Posterior cingulate gyrus (tissue), 11 donors: ENCODE results near the gene TCIRG1.

Experiments
- DNase-seq, 10 donors: peaks; one replicate each; pipeline versions ENCODE4 v3.0.0 to v3.0.0-alpha.2; 2020 to 2021; ENCODE audit warnings: mixed read lengths in 3 of 10
- intact Hi-C: fragments of 100-400 bp; cut with DNase I; formaldehyde crosslinking; loops from one replicate; pipeline ENCODE4 v1.15.1; 2023

TCIRG1 gene

DNA sequence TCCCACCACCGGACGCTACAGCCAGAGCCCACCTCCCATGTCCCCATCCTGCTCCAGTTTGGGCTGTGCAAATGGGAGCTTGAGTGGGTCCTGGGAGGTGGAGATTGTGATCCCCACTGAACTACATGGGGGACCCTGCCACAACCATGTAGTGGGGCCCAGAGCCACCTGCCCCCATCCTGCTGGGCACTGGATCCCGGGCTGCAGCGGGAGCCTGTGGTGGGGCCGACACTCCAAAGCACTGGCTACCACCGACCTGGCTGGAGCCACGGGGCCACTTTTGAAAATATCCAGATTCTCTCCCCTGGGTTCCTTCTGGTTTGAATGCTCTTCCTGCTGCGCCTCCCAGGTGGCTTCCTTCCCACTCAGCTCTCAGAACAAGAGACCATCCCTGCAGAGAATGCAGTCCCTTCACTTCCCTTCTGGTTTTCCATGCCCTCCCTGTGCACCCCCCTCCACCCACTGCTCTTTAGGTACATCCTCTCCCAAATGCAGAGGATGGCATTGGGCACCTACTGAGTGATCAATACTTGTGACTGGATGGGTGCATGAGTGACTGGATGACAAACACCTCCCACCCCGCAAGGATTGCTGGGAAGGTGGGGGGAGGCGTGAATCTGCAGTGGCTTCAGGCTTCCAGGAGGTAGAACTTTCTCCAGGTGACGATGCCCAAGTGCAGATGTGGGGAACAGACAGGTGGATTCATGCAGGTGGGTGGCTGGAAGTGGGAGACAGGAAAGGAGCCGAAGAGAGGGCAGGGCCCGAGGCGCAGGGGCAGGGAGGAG lies 34.1 kb upstream of the TCIRG1 start:
- intact Hi-C loops, result no loop called here

DNA sequence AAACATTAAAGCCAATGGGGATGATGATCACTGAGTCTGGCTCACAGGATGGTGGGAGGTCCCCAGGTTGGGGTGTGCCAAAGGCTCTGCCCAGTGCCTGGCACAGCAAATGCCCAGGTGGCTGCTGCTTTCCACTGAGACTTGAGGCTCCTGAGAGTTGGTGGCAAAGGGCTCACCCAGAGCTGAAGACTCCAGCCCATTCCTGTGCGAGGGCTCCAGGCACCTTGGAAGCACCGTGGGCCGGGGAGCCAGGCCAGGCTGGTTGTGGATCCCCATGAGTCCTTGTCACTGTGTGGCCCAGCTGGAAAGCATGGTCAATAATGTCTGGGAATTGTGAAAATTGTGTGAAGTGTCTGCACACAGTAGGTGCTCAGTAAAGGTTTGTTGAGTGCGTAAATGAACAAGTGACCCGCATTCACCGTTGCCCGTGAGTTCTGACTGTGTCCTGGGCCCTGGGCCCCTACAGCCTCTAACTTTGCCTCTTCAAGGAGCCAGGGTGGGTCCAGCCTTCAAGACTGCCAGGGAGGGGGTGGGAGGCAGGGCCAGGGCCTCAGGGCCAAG lies 32.1 kb upstream of the TCIRG1 start:
- peak in 3 of 10 donors; percentile 27 to 76 (median 43) for DNase-seq
- intact Hi-C loops, result no loop called here

More for the DNA sequence above, 34.1 kb upstream of the TCIRG1 start:
- DNase-seq, result peak in 3 of 10 donors; percentile 72 to 86 (median 75)

DNA sequence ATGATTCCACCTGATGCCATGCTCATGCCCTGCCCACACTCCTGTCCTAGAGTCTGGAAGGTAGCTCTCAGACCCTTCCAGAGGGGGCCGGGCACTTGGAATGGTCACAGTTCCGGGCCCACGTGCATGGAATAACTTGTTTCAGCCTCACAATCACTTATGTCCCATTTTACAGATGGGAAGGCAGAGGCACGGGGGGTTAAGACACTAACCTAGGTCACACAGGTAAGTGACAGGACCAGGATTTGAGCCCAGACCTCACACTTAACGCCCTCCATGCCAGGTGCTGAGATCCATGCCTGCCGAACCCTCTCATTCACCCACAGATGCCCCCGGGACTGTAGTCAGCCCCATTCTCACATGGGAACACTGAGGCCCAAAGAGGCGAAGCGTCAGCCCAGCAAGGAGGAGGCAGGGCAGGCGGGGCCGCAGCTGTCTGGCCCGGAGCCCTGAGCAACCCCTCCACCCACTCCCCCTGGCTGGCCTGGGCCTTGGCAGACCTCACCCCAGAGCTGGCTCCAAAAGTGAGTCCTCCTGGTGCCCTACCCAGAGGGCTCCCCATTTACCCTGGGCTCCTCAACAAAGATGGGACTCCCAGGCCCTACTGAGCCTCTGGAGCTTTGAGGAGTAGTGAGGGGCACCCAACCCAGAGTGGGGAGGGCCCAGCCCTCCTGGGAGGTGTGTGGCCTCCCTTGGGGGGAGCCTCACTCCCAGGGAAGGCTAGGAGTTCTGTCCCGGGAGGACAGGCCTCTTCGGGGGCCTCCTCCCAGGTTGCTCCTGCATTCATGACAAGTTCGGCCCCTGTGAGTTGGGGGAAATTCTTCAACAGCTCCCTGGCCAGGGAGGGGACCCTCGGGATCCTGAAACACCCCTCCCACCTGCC lies 31.1 kb upstream of the TCIRG1 start:
- peak in 2 of 10 donors; percentile 52 to 56 for DNase-seq
- intact Hi-C loops, result no loop called here

DNA sequence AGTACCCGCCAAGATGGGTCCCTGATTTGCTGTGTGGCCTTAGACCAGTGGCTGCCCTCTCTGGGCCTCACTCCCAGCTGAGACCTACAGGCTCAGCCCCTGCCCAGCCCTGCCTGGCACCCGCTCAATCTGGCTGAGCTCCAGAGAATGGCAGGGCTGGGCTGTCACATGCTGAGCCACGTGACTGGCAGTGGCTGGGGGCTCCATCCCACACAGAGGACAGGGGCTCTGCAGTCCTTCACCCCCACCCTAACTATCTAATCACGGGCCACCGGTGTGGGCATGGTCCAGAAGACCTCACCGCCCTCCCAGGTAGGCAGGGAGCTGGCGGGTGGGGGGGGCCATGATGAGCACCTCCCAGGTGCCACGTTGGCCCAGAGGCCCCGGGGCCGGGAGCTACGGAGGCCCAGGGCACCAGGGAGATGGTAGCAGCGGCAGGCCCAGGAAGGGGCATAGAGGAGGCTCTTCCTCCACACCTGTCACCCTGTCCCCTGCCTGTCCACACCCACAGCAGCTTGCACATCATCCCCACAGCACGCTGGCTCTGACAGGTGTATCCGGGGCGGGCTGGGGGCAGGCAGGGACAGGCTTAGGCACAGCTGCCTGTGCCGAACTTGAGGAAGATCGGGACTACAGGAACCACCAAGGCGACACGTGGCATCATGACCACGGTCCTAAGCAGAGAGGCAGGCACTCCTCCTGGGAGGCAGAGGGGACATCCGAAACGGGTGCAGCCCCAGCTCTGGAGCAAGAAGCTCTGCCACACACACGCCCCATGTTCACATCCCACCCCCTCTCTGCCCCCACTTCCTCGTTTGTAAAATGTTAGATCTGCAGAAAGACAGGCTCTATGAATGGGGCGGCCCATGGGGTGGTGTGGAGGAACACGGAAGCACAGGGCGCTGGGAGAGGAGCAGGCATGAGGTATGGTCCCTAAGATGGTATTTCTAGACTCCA lies 30.2 kb upstream of the TCIRG1 start:
- DNase-seq, result peak in 1 of 10 donors; percentile 65
- intact Hi-C loops, result no loop called here

DNA sequence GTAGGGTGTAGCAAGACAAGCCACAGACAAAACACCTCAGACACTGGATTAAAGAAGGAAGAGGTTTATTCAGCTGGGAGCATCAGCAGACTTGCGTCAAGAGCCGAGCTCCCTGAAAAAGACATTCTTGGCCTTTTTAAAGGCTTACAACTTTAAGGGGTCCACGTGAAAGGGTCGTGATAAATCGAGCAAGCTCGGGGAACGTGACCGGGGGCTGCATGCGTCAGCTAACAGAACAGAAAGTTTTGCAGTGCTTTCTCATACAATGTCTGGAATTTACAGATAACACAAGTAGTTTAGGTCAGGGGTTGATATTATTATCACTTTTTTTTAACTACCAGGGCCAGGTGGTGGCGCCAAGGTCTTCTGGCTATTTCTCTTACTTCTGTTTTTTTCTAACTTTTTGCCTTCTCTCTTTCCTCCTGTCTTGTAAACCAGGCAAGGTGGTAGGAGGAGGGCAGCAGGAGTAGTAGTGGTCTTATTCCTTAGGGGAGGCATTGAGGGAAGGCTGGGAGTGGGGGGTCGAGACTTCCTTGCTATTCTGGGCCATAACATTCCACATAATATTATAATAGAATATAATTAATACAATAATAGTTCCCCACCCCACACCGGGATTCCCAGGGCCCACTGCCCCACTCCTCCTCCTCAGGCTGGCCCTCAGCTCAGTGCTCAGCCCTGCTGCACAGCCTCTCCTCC lies 29.3 kb upstream of the TCIRG1 start:
- DNase-seq, result no peak
- intact Hi-C loops, result no loop called here

DNA sequence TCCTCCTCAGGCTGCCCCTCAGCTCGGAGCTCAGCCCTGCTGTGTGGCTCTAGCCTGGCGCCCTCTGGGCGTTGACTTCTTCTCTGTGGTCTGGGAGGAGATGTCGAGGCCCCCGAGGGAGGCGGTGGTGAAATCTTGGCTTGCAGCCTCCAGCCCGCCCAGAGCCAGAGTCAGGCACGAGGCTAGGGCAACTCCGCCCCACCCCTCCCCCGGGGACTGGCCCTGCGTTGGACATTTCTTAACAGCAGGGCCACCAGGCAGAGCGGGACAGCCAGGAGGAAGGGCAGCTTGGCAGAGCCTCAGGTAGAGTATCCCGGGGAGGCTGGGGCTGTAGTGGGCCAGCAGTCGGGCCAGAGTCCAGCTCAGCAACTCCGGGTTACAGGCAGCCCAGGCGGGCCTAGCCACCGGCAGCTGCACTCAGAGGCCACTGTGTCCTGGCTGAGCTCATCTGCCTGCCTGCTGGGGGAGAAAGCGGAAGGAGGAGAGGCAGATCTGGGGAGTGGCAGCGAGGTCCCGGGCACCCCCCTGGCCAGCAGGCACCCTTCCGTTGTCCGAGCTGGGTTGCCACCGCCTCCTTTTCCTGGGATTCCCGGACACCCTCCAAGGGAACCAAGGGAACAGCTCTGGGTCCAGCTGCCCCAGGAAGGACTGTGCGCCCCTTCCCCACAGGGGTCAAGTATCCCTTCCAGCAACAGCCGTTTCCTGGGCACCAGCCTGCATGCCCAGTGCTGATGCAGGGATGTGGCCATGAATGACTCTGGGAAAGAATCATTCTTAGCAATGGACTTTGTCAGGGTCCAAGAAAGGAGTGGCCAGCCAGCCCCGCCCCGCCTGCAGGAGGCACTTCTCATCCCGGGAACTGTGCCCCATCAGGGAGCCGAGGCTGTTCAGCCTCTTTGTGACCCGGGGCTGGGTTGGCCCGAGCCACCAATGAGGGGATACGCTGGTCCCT lies 28.5 kb upstream of the TCIRG1 start, which contains the start of gene ALDH3B1:
Gene ALDH3B1 (plus strand): TSS at position 238 of the 952 bp plus-strand sequence. CDS start 4,971 bp downstream, outside the sequence.
- intact Hi-C loops, result no loop called here
- peak; percentile 55 to 94 (median 66) for DNase-seq

DNA sequence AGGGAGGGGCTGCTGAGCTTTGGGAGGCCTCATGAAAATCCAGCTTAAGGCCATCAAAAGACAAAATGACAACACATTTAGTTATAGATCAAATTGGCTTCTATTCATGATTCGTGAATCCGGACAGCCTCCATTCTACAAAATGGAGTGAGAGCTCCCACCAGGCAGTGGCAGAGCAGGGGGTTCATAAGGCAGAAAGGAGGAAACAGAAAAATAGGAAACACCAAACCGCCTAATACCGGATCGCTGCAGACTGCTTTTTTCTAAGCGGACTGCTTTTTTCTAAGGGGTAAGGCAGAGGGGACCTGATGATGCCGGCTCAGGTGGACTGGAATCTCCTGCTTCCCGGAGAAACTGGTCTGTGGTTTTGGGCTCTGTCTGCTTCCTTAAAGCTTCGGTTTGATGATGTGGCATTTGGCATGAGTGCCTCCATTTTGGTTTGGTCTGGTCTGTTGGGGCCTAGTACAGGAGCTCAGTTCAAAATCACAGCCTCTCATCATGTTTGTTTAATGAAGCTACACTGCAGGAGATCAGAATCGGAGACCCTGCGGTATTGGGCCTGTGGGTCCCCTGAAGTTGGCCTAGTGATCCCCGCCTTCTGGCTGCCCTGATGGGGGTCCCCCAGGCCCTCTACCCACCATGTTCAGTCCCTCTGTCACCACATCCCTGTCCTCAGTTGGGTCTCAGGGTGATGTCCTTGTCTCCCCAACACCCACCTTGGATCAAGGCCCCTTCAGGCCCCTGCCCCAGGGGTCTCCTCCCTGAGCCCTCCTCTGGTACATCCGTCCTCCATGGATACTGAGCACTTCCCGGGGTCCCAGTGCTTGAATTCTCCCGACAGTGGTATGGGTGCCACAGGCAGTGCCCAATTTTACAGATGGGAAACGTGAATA lies 27.5 kb upstream of the TCIRG1 start:
- no peak for DNase-seq
- intact Hi-C loops, result no loop called here

DNA sequence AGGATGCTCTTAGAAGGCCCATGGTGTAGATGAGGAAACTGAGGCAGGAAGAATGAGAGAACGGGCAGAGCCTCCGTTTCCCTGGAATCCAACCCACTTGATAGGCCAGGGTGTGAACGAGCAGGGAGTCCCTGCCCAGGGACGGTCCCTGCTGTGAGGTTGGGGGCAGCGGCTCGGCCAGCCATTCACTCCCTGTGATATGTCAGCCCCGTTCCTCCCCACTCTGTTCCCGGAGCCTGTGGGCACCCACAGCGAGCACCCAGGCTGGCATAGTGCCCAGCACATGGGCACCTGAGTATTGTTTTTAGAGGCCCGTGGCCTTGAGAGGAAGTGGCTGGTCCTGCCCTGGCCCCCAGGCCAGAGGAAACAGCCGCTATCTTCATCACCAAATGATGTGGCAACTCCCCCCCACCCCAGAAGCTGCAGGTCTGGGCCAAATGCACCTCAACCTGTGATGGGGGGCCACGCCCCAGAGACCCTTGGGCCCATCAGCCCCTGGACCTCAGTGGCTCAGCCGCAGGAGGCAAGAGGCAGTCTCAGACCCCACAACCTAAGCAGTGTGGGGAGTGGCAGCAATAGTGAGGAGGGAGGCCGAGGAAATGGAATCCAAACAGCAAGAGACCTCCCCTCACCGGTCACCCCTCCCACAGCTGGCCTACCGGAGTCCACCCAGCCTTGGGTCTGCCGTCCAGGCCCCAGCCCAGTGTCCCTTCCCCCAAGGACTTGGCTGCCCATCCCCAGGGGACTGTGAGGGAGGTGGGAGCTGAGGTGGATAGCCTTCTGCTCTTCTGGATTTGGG lies 26.6 kb upstream of the TCIRG1 start:
- intact Hi-C loops, result no loop called here
- DNase-seq, result no peak

DNA sequence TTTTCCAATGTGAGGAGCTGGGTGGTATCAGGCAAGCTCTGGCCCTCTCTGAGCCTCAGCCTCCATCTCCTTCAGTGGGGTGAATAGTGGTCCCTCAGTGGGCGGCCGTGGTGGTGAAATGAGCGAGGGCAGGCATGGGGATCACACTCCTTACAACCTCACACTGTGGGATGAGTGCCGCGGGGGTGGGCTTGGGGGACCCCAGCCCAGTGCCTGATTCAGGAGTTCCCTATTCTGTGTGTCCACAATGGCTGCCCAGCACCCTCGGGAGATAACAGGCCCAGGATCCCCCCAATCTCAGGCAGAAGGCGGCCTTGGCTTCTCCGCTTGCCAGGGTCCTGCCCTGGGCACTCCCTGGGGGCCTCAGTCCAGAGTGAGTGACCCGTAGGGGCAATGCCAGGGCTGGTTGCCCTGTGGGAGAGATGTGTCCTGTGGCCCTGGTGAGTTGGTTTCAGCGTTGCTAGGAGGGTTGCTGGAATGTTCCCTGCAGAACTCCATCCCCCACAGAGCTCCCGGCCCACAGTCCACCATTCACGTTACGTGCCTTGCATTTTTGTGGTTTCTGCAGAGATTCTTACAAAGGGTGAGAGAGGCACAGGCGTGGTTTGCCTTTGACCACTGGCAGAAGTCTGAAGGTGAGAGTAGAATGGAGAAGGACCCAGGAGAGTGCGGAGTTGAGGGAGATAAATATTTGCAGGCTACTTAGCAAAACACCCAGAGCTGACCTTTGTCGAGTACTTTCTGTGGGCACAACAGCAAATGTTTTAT lies 25.8 kb upstream of the TCIRG1 start:
- DNase-seq, result no peak
- intact Hi-C loops, result no loop called here

DNA sequence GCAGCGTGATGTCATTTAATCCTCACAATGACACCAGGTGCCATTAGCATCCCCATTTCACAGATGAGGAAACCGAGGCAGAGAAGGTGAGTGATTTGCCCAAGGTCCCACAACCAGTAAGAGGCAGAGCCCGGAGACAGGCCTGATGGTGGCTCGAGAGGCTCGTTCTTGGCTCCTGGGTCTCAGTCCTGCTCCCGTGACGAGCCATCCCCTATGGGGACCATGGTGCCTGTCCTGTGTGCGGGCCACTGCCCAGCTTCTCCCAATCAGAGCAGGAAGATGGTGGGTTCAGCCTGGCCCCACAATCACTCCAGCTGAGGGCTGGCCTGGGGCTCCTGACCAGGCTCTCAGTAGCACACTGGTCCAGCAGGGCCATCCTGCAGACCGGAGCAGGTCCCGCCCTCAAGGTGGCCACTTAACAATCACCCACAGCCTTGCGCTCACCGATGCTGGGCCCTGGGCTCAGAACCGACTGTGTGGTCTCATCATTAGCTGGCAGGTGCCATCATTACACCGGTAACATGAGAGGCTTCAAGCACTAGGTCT lies 25.1 kb upstream of the TCIRG1 start:
- intact Hi-C loops, result no loop called here

DNA sequence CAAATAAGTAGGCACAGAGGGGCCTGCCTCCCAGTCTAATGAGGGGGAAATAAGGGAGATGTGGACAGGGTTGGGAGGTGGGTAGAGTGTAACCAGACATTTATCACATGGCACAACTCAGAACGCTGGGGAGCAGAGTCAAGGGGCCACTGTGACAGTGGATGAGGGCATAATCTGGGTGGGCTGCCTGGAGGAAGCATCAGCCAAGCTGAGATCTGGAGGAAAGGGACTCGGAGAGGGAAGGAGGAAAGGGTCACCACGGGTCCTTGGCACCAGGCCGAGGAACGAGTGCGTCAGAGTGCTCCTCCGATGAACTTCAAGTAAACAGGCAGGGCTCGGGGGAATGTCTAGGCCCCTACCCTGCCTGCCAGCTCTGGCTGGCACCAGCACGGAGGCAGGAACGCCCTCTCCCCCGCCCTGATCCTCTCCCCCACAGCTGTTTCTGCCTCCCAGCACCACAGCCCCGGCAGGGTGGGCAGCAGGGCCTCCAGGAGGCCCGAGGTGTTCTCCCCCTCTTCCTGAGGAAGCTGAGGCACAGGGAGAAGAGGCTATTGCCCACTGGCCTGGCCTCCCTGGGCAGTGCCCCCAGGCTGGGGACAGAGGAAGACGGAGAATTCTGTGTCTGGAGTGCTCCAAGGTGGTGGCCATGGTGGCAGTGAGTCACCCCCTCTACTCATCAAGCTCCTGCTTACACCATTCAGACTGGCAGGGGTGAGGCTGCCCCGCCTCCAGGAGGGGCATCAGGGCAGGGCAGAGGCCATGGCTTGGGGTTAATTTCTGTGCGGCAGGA lies 24.5 kb upstream of the TCIRG1 start:
- intact Hi-C loops, result no loop called here
- DNase-seq, result no peak

More for the DNA sequence above, 25.1 kb upstream of the TCIRG1 start:
- no peak for DNase-seq

DNA sequence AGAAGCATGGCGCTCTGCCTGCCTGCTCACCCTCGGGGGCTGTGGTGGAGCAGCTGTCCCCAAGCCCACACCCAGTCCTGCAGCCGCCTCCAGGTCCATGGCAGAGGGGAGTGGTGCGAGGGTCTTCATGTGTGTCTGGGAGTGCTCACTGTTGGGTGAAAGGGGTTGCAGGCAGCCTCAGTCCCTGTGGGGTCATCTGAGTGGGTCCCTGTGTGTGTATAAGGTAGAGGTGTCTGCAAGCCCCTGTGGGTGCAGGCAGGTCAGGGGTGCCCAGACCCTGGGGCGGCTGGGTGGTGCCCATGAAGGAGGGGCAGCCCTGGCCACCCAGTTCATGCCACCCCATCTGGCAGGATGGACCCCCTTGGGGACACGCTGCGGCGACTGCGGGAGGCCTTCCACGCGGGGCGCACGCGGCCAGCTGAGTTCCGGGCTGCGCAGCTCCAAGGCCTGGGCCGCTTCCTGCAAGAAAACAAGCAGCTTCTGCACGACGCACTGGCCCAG lies 23.8 kb upstream of the TCIRG1 start:
- intact Hi-C loops, result no loop called here
- DNase-seq, result no peak

DNA sequence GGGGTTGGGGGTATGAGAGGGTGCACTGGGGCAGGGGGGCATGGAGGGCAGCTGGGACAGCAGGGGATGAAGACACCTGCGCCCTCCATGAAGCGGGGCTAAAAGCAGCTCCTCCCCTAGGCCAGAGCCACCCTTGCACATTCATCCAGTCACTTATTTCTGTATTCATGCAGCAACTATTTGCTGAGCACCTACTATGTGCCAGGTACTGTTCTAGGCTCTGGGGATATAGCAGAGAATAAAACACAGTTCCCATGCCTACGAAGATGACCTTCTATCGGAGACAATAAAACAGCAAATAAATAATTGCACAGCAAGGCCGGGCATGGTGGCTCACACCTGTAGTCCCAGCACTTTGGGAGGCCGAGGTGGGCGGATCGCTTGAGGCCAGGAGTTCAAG lies 23.4 kb upstream of the TCIRG1 start:
- intact Hi-C loops, result no loop called here

DNA sequence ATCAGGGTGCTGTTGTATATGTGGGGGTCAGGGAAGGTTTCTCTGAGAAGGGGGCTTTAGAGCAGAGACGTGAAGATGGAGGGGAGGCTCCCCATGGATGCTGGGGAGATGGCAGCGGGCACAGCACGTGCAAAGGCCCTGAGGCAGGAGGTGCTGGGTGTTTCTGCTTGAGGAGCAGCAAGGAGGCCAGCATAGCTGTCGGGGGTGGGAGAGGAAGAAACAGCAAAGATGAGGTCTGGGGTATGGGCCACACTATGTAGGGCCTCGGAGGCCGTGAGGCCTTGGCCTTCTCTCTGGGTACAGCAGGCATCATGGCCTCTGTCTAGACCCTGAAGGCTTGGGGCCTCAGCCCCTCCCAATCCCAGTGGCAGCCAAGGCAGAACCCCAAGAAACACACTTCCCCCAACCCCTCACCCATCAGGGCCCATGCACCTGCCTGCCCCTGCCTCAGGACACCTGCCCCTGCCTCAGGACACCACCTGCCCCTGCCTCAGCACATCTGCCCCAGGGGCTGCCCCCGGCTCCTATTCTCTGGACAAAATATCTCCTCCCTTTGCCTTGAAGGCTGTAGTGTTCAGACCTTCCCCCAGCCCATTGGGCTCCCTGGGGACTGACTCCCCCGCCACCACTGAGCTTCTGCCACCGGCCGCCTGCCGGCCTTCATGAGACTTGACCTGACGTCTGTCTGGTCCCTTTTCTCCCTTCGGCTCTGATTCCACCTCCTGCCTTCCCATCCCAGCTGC lies 22.5 kb upstream of the TCIRG1 start:
- intact Hi-C loops, result no loop called here
- no peak for DNase-seq

More for the DNA sequence above, 23.4 kb upstream of the TCIRG1 start:
- no peak for DNase-seq
